Nephron progenitor cell (in vitro differentiated cells): ENCODE data around the gene CKAP4.
A peak's percentile ranks its signal among the peaks of the same experiment; 100 is the strongest.

Source experiments
- DNase-seq: peaks from one replicate; pipeline ENCODE4 v3.0.0; 2021
- H3K27ac Mint-ChIP-seq: 2 replicates; pipeline ENCODE4 v1.8.0; 2021; ENCODE audit warnings: mild to moderate bottlenecking, moderate library complexity, mixed read lengths
- H3K27me3 Mint-ChIP-seq: 2 replicates; pipeline ENCODE4 v1.8.0; 2021; ENCODE audit warnings: mild to moderate bottlenecking, low read depth, mixed read lengths; ENCODE audit not compliant: poor library complexity
- H3K36me3 Mint-ChIP-seq: 2 replicates; pipeline ENCODE4 v1.8.0; 2021; ENCODE audit warnings: low read depth, mixed read lengths
- H3K4me1 Mint-ChIP-seq: 2 replicates; pipeline ENCODE4 v1.8.0; 2021; ENCODE audit warnings: mixed read lengths
- H3K4me3 Mint-ChIP-seq: 2 replicates; pipeline ENCODE4 v1.8.0; 2021; ENCODE audit warnings: mild to moderate bottlenecking, moderate library complexity, mixed read lengths
- H3K9me3 Mint-ChIP-seq: 2 replicates; pipeline ENCODE4 v1.8.0; 2021; ENCODE audit warnings: mild to moderate bottlenecking, moderate library complexity, mixed read lengths
- TF ChIP-seq, protein P1 (sequence below): fragments of 200-600 bp; sonication (generic); IDR thresholded peaks from 2 replicates; pipeline ENCODE4 v1.5.0; 2021; ENCODE audit warnings: antibody characterized with exemption

CKAP4 gene

GRCh38 chr12:106204312-106204711 is 43.5 kb downstream of the CKAP4 start:
- H3K27ac Mint-ChIP-seq, result no peak overlapping the region
- DNase-seq, result no peak
- H3K4me3 Mint-ChIP-seq, result no peak overlapping the region
- peaks cover 7% of the 10 kb centered on the region for H3K27me3 Mint-ChIP-seq
- TF ChIP-seq, protein P1, sequence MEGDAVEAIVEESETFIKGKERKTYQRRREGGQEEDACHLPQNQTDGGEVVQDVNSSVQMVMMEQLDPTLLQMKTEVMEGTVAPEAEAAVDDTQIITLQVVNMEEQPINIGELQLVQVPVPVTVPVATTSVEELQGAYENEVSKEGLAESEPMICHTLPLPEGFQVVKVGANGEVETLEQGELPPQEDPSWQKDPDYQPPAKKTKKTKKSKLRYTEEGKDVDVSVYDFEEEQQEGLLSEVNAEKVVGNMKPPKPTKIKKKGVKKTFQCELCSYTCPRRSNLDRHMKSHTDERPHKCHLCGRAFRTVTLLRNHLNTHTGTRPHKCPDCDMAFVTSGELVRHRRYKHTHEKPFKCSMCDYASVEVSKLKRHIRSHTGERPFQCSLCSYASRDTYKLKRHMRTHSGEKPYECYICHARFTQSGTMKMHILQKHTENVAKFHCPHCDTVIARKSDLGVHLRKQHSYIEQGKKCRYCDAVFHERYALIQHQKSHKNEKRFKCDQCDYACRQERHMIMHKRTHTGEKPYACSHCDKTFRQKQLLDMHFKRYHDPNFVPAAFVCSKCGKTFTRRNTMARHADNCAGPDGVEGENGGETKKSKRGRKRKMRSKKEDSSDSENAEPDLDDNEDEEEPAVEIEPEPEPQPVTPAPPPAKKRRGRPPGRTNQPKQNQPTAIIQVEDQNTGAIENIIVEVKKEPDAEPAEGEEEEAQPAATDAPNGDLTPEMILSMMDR, result no peak
- H3K9me3 Mint-ChIP-seq, result peaks cover 60% of the 10 kb centered on the region
- peaks cover 16% of the 10 kb centered on the region for H3K36me3 Mint-ChIP-seq
- H3K4me1 Mint-ChIP-seq, result peaks cover 18% of the 10 kb centered on the region

DNA sequence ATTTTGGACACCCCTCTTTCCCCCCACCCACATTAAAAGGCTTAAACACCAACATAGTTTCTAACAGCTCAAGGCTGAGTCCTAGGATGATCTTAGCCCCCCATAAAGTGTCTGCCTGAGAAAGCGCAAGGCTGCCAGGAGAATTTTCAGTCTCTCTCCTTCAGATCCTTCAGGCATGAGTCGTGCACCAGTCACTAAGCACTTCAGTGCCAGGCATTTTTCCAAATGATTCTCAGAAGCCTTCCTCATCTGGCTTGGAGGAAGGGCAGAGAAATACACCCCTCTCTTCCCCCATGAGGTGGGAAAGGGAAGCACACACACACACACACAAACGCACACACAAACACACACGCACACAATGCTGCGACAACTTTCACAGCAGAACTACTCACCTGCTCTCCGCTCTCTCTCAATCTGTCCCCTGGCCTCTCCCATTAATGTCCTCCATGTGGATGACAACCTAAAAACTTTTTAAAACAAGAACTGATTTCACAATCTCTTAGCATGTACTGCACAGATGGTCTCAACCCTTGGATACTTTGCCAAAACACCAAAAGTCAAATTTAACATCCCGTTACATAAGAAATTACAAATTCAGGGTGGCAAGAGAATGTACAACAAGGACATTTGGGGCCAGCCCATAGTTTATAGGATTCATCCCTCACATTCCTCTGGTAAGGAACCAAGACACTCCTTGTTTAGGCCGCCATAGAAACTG is 49.8 kb downstream of the CKAP4 start:
- Mint-ChIP-seq H3K4me3 (no peak overlapping the region), H3K27ac (no peak overlapping the region), H3K36me3 (no peaks in the 10 kb centered on the region), H3K27me3 (peaks cover 4% of the 10 kb centered on the region), H3K4me1 (peaks cover 60% of the 10 kb centered on the region), H3K9me3 (peaks cover 10% of the 10 kb centered on the region)
- DNase-seq, result no peak
- TF ChIP-seq, protein P1, result no peak

GRCh38 chr12:106195621-106196027 is 52.2 kb downstream of the CKAP4 start:
- TF ChIP-seq, protein P1, result no peak
- Mint-ChIP-seq H3K4me1 (peaks cover 78% of the 10 kb centered on the region), H3K36me3 (no peaks in the 10 kb centered on the region), H3K4me3 (no peak overlapping the region), H3K27ac (peak overlapping the region; percentile 53), H3K9me3 (peaks cover 3% of the 10 kb centered on the region), H3K27me3 (peaks cover 7% of the 10 kb centered on the region)
- DNase-seq, result no peak

GRCh38 chr12:106194351-106194750 is 53.5 kb downstream of the CKAP4 start:
- H3K27me3 Mint-ChIP-seq, result peaks cover 4% of the 10 kb centered on the region
- no peak overlapping the region for H3K4me3 Mint-ChIP-seq
- no peaks in the 10 kb centered on the region for H3K36me3 Mint-ChIP-seq
- H3K4me1 Mint-ChIP-seq, result peaks cover 79% of the 10 kb centered on the region
- no peak for DNase-seq
- peaks cover 3% of the 10 kb centered on the region for H3K9me3 Mint-ChIP-seq
- TF ChIP-seq, protein P1, result no peak
- H3K27ac Mint-ChIP-seq, result no peak overlapping the region

GRCh38 chr12:106193394-106194215 is 54.2 kb downstream of the CKAP4 start:
- TF ChIP-seq, protein P1, result no peak
- Mint-ChIP-seq H3K9me3 (peaks cover 3% of the 10 kb centered on the region), H3K27me3 (peaks cover 3% of the 10 kb centered on the region), H3K36me3 (no peaks in the 10 kb centered on the region), H3K4me3 (no peak overlapping the region), H3K27ac (no peak overlapping the region), H3K4me1 (peaks cover 85% of the 10 kb centered on the region)
- DNase-seq, result no peak
